Activated CD4-positive, alpha-beta T cell treated with anti-CD3 and anti-CD28 coated beads, Interleukin-2, amount 50 U/mL, for 48 hours (primary cell): Measurements from ENCODE around the gene RECQL5.

Experiments
- DNase-seq, 2 experiments: peaks; one replicate each; pipeline ENCODE4 v3.0.0-alpha.2; 2020

RECQL5 gene

GRCh38 chr17:75632428-75632827, 34.5 kb downstream of the RECQL5 start:
- no peak for DNase-seq

- DNase-seq = no peak
Measured at GRCh38 chr17:75631353-75631752, 35.6 kb downstream of the RECQL5 start.

GRCh38 chr17:75630071-75630917, 36.7 kb downstream of the RECQL5 start:
- no peak for DNase-seq

GRCh38 chr17:75629157-75629556, 37.8 kb downstream of the RECQL5 start:
- no peak for DNase-seq

GRCh38 chr17:75628425-75628824, 38.5 kb downstream of the RECQL5 start:
- no peak for DNase-seq

- DNase-seq = no peak
Measured at GRCh38 chr17:75627094-75627493, 39.9 kb downstream of the RECQL5 start.

GRCh38 chr17:75626496-75627038, 40.4 kb downstream of the RECQL5 start:
- DNase-seq = no peak

- peak; percentile 18 to 23 for DNase-seq
Measured at GRCh38 chr17:75625813-75626486, 41.0 kb downstream of the RECQL5 start.

GRCh38 chr17:75624714-75625345, 42.1 kb downstream of the RECQL5 start:
- no peak for DNase-seq

GRCh38 chr17:75624021-75624420, 42.9 kb downstream of the RECQL5 start:
- no peak for DNase-seq

- DNase-seq = no peak
Measured at GRCh38 chr17:75623386-75623785, 43.6 kb downstream of the RECQL5 start.

GRCh38 chr17:75622771-75623273, 44.1 kb downstream of the RECQL5 start:
- DNase-seq = no peak

- no peak for DNase-seq
Measured at GRCh38 chr17:75622076-75622475, 44.9 kb downstream of the RECQL5 start.

GRCh38 chr17:75621489-75621888, 45.5 kb downstream of the RECQL5 start:
- no peak for DNase-seq

- peak; percentile 24 to 30 for DNase-seq
Measured at GRCh38 chr17:75619506-75620431, 47.2 kb downstream of the RECQL5 start.

GRCh38 chr17:75617675-75618074, 49.3 kb downstream of the RECQL5 start:
- DNase-seq = no peak

GRCh38 chr17:75617218-75617617, 49.7 kb downstream of the RECQL5 start:
- no peak for DNase-seq

GRCh38 chr17:75616521-75617122, 50.3 kb downstream of the RECQL5 start:
- no peak for DNase-seq

GRCh38 chr17:75615301-75615700, 51.7 kb downstream of the RECQL5 start:
- no peak for DNase-seq

GRCh38 chr17:75614556-75615270, 52.2 kb downstream of the RECQL5 start:
- no peak for DNase-seq

- DNase-seq = no peak
Measured at GRCh38 chr17:75614006-75614405, 52.9 kb downstream of the RECQL5 start.
